ENCODE measurements around the gene HCRTR1. TPM values are rescaled to one million over a fixed set of nuclear protein-coding genes. Genes with fewer than 3 reads are reported as not detected.

HCRTR1 gene
- total RNA-seq, 1 experiment from 2014 or later = not detected

GRCh38 chr1:31583082-31583994 is 34.2 kb upstream of the HCRTR1 start:
- peaks cover 10% of the 10 kb centered on the region; the same call in 1 of the 2 replicates for H4K20me1 ChIP-seq (ENCODE audit: low read length)
- H3K27ac ChIP-seq (ENCODE audit: low read length) = peak overlapping the region; percentile 14; the same call in 1 of the 2 replicates
- DNase-seq = no peak
- no peak overlapping the region for H3K4me3 ChIP-seq (ENCODE audit: low read length)
- peaks cover 68% of the 10 kb centered on the region for H3K4me1 ChIP-seq (ENCODE audit: insufficient read depth, low read length)
- peaks cover 38% of the 10 kb centered on the region for H3K36me3 ChIP-seq (ENCODE audit: low read depth, low read length)
- H3K9me2 ChIP-seq (replicated peaks; ENCODE audit: low read length) = no peaks in the 10 kb centered on the region
- peaks cover 42% of the 10 kb centered on the region for H3K79me2 ChIP-seq (ENCODE audit: low read length)
- H3K4me2 ChIP-seq (ENCODE audit: low read length) = no peak overlapping the region; the same call in 1 of the 2 replicates
- H2AFZ ChIP-seq (ENCODE audit: low read length) = no peak overlapping the region
- H3F3A ChIP-seq (ENCODE audit: low read length, unreplicated experiment) = no peaks in the 10 kb centered on the region
- BruUV-seq (replicated peaks) = no TSS peak
- H3K27me3 ChIP-seq (ENCODE audit: low read length) = no peaks in the 10 kb centered on the region
- no peaks in the 10 kb centered on the region for H3K9me3 ChIP-seq (ENCODE audit: low read length)
- TF ChIP-seq EZH2phosphoT487 (IDR thresholded peaks at IDR 0.05; ENCODE audit: borderline replicate concordance, low read length) (no peak), EZH2 (IDR thresholded peaks at IDR 0.05; ENCODE audit: low read length, unreplicated experiment) (no peak), CTCF (conservative IDR thresholded peaks at IDR 0.05; ENCODE audit: low read depth, low read length) (no peak)
- ATAC-seq = no peak
- ChIA-PET POLR2A (ENCODE audit: unreplicated experiment) (no interaction called here), CTCF (interaction anchor here (0.7 kb wide), 1 partner anchor 10 kb away, joined by 3 read pairs; no protein-coding TSS in a partner anchor)
- intact Hi-C loops (cut with micrococcal nuclease) = no loop called here
- no peak overlapping the region for H3K9ac ChIP-seq (ENCODE audit: low read length)

DNA sequence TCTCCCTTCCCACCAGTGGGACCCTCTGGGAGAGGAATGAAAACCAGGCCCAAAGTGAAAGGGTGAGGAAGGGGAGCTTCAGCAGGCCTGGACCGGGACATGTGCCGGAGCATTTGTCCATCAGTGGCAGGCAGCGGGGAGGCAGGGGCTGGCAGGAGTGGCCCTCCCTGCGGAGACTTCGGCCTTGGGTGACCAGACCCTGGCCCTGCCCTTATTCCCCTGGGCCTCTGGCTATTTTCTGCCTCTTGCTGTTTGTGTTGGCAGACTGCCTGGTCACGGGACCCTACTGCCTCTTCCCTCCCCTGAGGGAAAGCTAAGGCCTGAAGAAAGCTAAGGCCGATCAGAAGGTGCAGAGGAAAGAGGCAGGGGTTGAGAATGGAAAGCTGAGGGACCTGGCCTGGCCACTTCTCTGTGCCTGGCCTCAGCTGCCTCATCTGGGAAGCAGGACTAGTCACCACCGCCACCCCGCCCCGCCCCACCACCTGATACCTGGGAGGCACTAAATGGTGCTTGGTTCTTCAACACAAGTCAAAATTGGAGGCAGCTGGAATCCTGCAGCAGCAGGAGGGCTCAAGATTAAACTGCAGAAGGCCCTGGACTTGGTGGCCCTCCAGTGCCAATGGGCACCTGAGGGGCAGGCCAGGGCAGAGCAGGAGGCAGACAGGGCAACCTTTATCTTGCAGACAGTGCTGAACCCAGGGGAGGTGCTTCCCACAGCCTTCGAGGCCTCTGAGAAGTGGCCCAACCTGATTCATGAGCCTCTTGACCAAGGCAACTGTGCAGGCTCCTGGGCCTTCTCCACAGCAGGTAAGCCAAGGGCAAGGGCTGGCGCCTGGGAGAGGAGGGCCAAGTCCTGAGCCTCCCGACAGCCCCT is 33.3 kb upstream of the HCRTR1 start:
- Histone ChIP-seq H3K4me3 (ENCODE audit: low read length) (no peak overlapping the region), H3K4me1 (ENCODE audit: insufficient read depth, low read length) (peaks cover 73% of the 10 kb centered on the region), H3K36me3 (ENCODE audit: low read depth, low read length) (peaks cover 38% of the 10 kb centered on the region), H3K4me2 (ENCODE audit: low read length) (no peak overlapping the region; the same call in 1 of the 2 replicates), H4K20me1 (ENCODE audit: low read length) (peaks cover 6% of the 10 kb centered on the region; the same call in 1 of the 2 replicates), H3K9ac (ENCODE audit: low read length) (no peak overlapping the region), H3K79me2 (ENCODE audit: low read length) (peaks cover 35% of the 10 kb centered on the region), H3K27me3 (ENCODE audit: low read length) (no peaks in the 10 kb centered on the region), H3K27ac (ENCODE audit: low read length) (peak overlapping the region; percentile 14; the same call in 1 of the 2 replicates), H3K9me2 (replicated peaks; ENCODE audit: low read length) (no peaks in the 10 kb centered on the region), H3K9me3 (ENCODE audit: low read length) (no peaks in the 10 kb centered on the region), H2AFZ (ENCODE audit: low read length) (no peak overlapping the region), H3F3A (ENCODE audit: low read length, unreplicated experiment) (no peaks in the 10 kb centered on the region)
- TF ChIP-seq CTCF (conservative IDR thresholded peaks at IDR 0.05; ENCODE audit: low read depth, low read length) = no peak
- no peak for TF ChIP-seq EZH2phosphoT487 (IDR thresholded peaks at IDR 0.05; ENCODE audit: borderline replicate concordance, low read length)
- TF ChIP-seq EZH2 (IDR thresholded peaks at IDR 0.05; ENCODE audit: low read length, unreplicated experiment) = no peak
- CTCF ChIA-PET = no interaction called here
- DNase-seq = peak; percentile 35
- BruUV-seq (replicated peaks) = no TSS peak
- ATAC-seq = no peak
- intact Hi-C loops (cut with micrococcal nuclease) = no loop called here
- POLR2A ChIA-PET (ENCODE audit: unreplicated experiment) = no interaction called here
